GM21515 (cell line): ENCODE data around the gene GOLT1A.

Source experiments
- ATAC-seq: cut with Tn5 transposase; IDR thresholded peaks from one replicate; pipeline ENCODE4 v1.9.1; 2021; ENCODE audit not compliant: unreplicated experiment

GOLT1A gene

DNA sequence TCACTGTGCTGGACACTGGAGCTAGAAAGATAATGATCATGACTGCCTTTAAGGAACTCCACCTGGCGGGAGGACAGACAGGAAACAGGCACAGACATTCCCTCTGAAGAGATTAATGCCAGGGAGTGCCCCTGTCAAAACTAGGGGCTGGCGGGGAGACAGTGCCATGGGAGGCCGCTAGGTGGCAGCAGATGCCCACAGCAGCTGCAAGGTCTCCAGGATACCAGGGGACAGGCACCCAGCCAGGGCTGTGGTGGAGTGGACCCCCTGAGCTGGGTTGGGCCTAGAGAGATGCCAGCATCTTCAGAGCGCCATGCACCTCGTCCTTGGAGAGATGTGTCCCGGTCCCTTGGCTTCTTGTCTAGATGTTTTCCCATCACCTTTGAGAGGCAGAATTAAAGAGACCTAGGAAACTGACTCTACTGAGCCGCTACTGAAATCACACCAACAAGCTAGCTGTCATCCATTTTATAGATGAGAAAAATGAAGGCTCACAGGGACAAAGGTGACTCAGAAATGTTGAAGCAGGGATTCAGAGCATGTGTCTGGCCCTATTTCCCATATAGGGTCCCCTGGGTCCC, 51.2 kb downstream of the GOLT1A start:
- ATAC-seq = no peak

DNA sequence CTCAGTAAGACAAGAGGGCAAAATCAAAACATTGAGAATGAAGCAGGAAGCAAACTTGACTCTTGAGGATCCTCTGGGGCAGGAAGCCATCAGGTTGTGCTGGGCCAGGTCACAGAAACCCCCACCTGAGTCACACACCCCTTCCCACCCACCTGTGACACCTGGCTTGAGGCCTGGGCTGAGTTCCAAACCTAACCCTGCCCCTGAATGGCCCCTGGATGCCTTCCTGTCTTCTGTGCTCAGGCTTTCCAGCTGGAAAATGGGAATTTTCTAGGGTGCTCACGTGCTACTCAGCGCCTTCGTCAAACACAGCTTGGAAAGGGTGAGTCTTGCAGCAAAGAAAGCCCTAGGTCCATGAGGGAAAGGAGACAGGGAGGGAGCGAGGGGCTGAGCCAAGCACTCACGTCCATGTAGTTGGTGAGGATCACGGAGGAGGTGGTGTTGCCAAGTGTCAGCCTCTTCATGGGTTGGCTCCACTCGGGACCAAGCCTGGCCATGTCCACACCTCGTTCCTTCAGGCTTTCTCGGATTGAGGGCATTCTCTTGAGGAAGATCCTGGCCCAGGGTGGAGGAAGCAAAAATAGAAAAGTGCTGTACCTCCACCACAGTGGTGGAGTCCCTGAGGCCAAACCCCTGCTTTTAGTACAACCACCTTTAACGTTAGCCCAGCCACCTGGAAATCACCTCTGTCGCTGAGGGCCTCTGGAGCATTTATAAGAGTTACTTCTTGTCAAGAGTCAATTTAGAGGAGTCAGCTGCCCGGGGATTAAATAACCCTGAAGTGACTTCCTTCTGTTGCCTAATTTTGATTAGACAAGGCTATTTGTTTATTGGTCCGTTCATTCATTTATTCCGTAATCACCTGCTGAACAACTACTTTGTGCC, 51.9 kb downstream of the GOLT1A start:
- no peak for ATAC-seq

DNA sequence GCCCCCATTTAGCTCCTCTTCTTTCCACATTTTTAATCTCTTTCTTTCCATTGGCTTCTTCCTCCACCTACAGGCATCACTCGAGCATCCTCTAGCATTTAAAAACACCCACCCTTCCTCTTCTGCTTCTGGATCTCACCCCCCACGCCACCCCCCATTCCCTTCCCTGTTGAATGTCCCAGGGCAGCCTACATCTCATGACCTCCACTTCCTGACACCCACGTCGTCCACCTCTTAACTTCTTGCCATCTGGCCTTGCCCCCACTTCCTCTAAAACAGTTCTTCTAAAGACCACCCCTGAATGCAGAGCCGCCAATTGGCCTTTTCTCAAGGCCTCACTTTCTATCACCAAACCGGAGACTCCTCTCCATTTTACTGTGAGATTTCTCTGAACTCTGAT, 55.8 kb downstream of the GOLT1A start:
- no peak for ATAC-seq

DNA sequence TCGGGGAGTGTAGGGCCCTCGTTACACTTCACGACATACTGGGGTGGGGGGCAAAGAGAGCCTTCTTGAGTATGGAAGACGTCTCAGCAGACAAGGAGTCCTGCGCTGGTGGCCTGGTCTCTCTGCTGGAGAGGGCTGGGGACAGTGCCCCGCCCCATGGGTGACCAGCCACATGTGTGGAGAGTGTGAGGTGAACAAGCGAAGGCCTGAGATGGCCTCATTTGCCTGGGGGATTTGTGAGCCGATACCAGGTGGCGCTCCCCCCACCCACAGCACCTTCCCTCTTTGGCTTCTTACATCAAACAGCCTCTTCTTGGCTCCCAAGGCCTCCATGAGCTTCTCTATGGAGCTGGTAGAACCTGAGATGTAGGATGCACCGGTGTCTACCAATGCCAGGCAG, 57.9 kb downstream of the GOLT1A start:
- no peak for ATAC-seq

DNA sequence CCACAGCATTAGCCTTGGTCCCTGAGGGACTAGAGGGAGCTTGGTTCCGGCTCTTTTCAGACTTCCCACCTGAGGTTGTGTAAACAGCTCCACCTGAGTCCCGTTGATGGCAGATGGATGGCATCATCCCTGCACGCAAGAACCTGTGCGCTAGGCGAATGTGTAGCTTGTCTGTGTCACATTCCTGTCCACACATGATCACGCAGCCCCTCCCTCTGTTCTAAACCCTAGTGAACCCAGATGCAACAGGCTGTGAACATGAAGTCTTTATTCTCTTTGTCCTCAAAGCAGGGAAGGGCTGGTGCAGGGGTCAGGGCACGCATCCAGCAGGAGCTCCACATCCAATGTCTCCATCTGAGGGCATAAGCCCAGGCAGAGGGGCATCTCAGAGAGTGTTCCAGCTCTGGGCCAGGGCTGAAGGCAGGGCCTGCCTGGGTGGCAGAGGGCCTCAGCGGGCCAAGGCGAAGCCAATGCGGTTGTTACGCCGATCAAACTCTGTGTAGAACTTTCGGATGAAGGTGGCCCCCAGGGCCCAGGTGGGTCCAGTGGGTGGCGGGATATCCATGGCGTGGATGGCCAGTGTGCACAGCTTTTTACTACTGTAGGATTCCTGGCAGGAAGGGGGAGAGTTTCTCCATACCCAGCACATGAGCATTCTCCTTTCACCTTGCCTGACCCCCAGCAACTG, 59.1 kb downstream of the GOLT1A start:
- no peak for ATAC-seq

DNA sequence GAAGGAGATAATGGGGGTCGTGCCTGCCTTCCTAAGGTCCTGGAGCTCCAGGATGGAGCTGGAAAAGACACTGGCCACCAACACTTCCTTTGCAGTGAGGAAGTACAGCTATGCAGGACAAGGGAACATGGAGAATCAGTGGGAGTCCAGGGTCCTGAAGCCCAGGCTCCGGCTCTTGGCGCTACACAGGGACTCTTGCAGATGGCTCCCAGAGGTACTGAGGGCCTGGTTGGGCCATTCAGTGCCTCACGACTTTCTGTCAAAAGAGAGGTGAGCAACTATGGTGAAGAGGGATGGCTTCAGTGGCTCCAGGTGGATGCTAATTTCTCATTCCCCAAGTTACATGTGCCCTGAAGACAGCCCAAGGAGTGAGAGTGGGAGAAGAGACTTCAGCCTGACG, 60.1 kb downstream of the GOLT1A start:
- no peak for ATAC-seq

DNA sequence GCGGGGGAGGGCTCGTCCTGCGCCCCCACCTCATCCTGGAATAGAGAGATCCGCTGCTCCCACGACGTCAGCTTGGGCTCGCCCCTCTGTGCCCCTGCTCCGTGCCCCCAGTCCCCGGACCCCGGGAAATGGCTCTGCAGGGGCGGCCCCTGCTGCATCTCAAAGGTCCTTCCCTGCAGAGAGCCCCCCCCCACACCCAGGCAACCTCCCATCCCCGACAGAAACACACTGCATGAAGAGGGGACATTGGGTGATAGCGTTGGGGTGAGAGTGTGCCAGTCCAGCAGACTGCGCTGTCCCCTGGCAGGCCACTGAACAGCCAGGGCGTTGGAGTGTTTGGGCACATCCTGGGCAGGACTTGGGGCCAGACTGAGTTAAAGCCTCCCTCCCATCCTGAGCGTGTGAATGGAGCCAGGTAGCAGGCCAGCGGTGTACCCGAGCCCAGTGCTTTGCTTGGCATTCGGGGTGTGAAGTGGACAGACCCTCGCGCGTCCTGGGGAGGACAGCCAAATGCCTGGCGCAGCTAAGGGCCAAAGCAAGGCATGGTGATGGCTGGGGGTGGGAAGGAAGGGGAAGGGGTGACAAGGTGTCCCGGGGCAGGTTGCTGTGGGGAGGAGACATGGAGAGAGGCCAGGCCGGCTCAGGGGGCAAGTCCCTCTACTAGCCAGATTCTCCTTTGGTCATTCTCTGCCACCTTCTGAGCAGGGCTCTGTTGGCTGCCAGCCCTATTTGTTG, 61.3 kb downstream of the GOLT1A start:
- ATAC-seq = no peak

DNA sequence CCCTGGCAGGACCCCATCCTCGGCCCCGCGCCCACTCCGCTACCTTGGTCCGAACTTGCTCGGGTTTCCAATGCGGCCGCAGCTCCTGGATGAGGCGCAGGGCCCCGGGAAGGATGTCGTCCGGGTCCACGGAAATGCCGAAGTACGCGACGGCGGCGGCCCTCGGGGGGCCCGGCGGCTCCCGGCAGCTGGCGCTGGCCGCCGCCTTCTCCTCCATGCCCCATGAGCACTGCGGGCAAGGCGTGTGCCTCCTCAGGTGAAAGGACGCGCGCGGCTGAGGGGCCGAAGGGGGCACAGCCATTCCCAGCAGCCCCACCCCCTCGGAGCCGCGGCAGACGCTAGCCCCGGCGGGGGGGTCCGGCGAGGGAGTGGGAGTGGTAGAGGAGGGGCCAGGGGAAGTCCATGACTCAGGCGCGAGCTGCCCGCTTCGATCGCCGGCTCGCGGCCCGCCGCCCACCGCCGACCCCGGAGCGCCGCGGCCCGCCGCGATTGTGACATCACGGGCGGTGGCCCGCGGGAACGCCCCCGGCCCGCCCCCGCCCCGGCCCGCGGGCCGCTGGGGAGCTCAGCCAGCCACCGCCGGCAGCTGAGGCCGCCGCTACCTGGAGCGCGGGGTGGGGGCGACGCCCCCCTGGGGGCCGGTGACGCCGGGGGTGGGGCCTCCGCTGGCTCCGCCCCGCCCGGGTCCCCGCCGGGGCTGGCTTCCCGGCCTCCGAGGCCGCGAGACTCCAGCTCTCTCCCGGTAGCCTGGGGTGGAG, 62.1 kb downstream of the GOLT1A start, which contains the start of gene ETNK2:
ETNK2 (minus strand) TSS at position 493 of the 758 bp plus-strand sequence; CDS start at position 301, 192 bp downstream.
- no peak for ATAC-seq

DNA sequence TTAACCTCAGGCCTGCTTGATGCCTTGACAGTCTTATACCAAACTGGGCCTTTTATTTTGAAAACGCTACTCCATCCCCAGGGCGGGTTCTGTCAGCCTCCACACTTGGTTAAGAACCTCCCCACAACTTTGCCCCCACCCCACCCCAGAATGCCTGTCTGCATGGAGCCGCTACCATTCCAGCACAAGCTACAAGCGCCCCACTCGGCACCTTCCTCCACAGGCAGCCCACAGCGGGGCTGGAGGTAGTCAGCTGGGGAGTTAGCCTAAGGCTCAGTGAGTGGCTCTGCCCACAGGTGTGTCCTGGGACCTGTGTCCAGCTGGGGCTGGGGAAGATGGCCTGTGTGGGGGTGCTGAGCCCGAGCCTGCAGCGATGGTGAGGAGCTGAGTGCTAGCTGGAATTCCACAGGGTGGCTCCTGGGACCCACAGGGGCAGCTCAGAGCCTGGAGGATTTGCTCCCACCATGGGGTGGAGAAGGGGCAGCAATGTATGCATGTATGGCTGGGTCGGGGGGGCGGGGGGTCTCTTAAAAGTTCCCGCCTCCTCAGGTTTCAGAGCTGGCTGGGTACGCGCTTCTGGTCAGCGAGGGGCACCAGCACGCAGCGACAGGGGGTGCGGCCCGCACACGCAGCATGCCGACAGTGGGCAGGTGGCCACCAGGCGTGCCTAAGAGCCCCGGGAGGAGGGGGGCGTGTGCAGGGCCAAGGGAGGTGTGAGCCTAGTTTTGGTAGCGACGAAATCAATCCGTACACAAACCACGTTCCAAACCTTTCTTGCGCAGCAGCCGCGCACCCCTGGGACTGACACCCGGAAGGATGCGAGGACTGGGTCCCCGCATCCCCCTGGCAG, 62.9 kb downstream of the GOLT1A start:
- no peak for ATAC-seq

DNA sequence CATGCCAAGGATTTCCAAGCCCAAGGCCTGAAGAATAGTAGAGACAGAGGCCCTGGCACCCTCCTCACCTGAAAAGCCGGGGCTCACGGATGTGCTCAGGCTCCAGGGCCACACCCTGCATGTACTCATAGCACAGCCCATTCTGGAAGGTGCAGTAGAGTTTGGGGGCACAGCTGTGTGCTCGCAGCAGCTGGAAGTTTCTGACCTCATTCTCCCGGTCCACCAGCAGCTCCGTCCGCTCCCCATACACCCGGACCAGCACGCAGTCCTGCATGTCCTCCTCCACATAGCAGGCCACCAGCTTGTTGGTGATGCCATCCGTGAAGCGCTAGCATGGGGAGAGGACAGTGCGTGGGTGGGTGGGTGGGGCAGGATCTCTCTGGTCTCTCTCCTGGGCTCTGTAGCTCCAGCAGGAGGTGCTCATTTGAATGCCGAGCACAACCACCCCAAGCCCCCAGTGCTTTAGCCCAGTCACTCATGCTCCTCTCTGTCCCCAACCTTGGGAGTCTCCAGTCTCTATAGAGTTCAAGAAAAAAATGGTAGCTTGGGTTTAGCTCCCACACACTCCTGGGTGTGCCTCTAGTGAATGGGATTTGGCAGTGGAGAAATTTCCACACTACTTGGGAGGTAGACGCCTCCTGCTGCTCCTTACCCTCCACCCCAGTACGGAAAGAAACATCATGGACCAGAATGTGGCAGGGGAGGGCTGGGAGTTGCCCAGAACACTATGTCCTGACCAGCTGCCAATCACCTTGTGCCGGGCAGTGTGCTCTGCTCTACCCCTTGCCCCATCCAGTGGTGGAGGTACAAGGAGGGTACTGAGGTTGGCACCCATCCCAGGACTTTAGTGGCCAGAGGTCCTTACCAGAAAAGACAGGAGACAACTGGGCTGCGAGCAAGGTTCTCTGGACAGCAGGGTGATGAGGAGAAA, 63.9 kb downstream of the GOLT1A start:
- no peak for ATAC-seq

DNA sequence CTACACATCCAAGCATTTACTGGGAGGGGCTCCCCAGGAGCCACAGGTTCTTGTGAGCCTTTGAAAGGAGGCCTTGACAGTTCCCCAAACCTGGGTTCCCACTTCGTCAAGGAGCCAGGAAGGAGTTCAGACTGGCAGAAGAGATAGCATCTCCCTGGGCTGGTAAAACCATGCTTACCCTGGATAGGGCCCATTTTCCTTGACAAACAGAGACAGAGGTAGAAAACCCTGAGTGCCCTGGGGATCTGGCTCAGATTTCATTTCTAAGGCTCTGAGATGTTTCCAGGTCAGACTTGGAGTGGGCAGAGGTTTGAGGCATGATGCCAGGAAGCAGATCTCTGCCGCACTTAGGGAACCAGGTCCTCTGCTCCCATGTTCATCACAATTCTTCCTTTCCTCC, 64.7 kb downstream of the GOLT1A start:
- no peak for ATAC-seq
